Smooth muscle cell (in vitro differentiated cells): ENCODE results near the gene FMN1. TPM values are rescaled to one million over a fixed set of nuclear protein-coding genes. Genes with fewer than 3 reads are reported as not detected.

Experiments
- DNase-seq: peaks from one replicate; lab custom pipeline; 2025; ENCODE audit not compliant: unreplicated experiment; lab: John Stamatoyannopoulos, UW
- H2AFZ ChIP-seq: fragments of 200-600 bp; sonication (generic); 2 replicates; pipeline ENCODE4 v1.6.0; 2016; ENCODE audit warnings: antibody characterized with exemption, low read depth, mild to moderate bottlenecking
- H3F3A ChIP-seq: fragments of 200-600 bp; sonication (generic); 2 replicates; pipeline ENCODE4 v1.6.0; 2017; ENCODE audit warnings: antibody characterized with exemption, low read depth
- H3K27ac ChIP-seq: fragments of 200-600 bp; sonication (generic); 2 replicates; pipeline ENCODE4 v1.5.1; 2016; ENCODE audit warnings: low read depth, mild to moderate bottlenecking
- H3K27me3 ChIP-seq: fragments of 200-600 bp; sonication (generic); 2 replicates; pipeline ENCODE4 v1.6.1; 2016; ENCODE audit warnings: low read depth, mild to moderate bottlenecking
- H3K36me3 ChIP-seq: fragments of 200-600 bp; sonication (generic); 2 replicates; pipeline ENCODE4 v1.5.1; 2016; ENCODE audit warnings: low read depth
- H3K4me1 ChIP-seq: fragments of 200-600 bp; sonication (generic); 2 replicates; pipeline ENCODE4 v1.5.1; 2016; ENCODE audit warnings: low read depth
- H3K4me2 ChIP-seq: fragments of 200-600 bp; sonication (generic); 2 replicates; pipeline ENCODE4 v1.6.0; 2016; ENCODE audit warnings: mild to moderate bottlenecking
- H3K4me3 ChIP-seq: fragments of 200-600 bp; sonication (generic); 2 replicates; pipeline ENCODE4 v1.5.1; 2016; ENCODE audit warnings: mild to moderate bottlenecking
- H3K79me2 ChIP-seq: fragments of 200-600 bp; sonication (generic); 2 replicates; pipeline ENCODE4 v1.6.0; 2016; ENCODE audit warnings: low read depth, mild to moderate bottlenecking
- H3K9ac ChIP-seq: fragments of 200-600 bp; sonication (generic); 2 replicates; pipeline ENCODE4 v1.6.0; 2016; ENCODE audit warnings: low read depth
- H3K9me3 ChIP-seq: fragments of 200-600 bp; sonication (generic); replicated peaks from 2 replicates; pipeline ENCODE4 v1.5.1; 2016; ENCODE audit warnings: low read depth
- H4K20me1 ChIP-seq: fragments of 200-600 bp; sonication (generic); 2 replicates; pipeline ENCODE4 v1.6.0; 2016; ENCODE audit warnings: low read depth
- WGBS: methylation state at CpG from one replicate; pipeline ENCODE4 v1.1.7; 2016; ENCODE audit warnings: low lambda C conversion rate; 5-methylcytosine and 5-hydroxymethylcytosine counted together
- polyA plus RNA-seq: library from polyadenylated mRNA; unstranded; fragments of >200 nt; fragmentation: Nextera tagmentation; extraction: Ambion mirVana; gene quantifications from 2 replicates; pipeline ENCODE4 v1.2.1, GENCODE V29; 2016
- total RNA-seq: library from RNA; depleted of rRNA; stranded (reverse); fragments of >200 nt; gene quantifications from 2 replicates; pipeline ENCODE4 v1.2.3, GENCODE V29; 2014
- TF ChIP-seq, protein P1 (sequence below): fragments of 200-600 bp; sonication (generic); IDR thresholded peaks from 2 replicates; pipeline ENCODE4 v1.5.1; 2017; ENCODE audit warnings: borderline replicate concordance, mild to moderate bottlenecking, antibody characterized with exemption; ENCODE audit not compliant: insufficient read depth, poor library complexity, severe bottlenecking

FMN1 gene
- total and polyA plus RNA-seq, 2 experiments from 2014 or later = 0.08 to 4.0 TPM

DNA sequence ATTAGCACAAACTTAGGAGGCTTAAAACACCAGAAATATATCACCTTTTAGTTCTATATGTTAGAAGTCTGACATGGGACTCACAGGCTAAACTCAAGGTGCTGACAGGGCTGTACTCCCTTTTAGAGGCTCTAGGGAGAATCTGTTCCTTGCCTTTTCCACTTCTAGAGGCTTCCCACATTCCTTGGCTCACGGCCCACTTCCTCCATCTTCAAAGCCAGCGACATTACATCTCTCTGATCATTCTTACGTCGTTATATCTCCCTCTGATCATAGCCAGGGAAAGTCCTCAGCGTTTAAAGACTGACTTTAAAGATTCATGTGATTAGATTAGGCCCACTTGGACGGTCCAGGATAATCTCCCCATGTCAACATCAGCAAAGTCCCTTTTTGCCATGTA, 310.4 kb downstream of the FMN1 start:
- WGBS = 46% methylated on average over 6 of the region's 6 CpGs
- H3K4me2 ChIP-seq = no peak overlapping the region
- H3K27ac ChIP-seq = no peak overlapping the region

DNA sequence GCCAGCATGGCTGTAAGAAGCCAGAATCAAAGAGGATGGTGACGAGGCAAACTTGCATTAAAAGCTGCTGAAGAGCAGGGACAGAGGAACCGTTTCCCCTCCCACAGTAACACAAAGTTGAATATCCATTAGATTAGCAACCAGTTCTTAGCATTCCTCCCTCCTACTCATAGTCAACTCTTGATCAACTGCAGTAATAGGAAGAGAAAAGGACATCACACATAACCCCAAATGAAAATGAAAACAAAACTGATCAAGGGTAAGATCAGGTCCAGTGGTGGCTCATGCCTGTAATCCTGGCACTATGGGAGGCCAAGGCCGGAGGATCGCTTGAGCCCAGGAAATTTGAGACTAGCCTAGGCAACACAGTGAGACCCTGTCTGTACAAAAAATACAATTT, 311.6 kb downstream of the FMN1 start:
- Histone ChIP-seq H4K20me1 (no peaks in the 10 kb centered on the region), H3K4me1 (peaks cover 10% of the 10 kb centered on the region), H3K9ac (no peak overlapping the region), H3K36me3 (no peaks in the 10 kb centered on the region), H2AFZ (peak overlapping the region; percentile 56), H3K4me3 (no peak overlapping the region), H3K27ac (no peak overlapping the region), H3F3A (no peaks in the 10 kb centered on the region), H3K4me2 (peak overlapping the region; percentile 12), H3K9me3 (no peaks in the 10 kb centered on the region), H3K79me2 (no peaks in the 10 kb centered on the region), H3K27me3 (no peaks in the 10 kb centered on the region)
- 56% methylated on average over 4 of the region's 4 CpGs for WGBS
- DNase-seq = no peak
- TF ChIP-seq, protein P1, sequence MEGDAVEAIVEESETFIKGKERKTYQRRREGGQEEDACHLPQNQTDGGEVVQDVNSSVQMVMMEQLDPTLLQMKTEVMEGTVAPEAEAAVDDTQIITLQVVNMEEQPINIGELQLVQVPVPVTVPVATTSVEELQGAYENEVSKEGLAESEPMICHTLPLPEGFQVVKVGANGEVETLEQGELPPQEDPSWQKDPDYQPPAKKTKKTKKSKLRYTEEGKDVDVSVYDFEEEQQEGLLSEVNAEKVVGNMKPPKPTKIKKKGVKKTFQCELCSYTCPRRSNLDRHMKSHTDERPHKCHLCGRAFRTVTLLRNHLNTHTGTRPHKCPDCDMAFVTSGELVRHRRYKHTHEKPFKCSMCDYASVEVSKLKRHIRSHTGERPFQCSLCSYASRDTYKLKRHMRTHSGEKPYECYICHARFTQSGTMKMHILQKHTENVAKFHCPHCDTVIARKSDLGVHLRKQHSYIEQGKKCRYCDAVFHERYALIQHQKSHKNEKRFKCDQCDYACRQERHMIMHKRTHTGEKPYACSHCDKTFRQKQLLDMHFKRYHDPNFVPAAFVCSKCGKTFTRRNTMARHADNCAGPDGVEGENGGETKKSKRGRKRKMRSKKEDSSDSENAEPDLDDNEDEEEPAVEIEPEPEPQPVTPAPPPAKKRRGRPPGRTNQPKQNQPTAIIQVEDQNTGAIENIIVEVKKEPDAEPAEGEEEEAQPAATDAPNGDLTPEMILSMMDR = no peak

More for the DNA sequence above, 310.4 kb downstream of the FMN1 start:
- DNase-seq = no peak
- H2AFZ ChIP-seq = peak overlapping the region; percentile 47
- H3K4me1 ChIP-seq = peaks cover 10% of the 10 kb centered on the region
- H3K9me3 ChIP-seq = no peaks in the 10 kb centered on the region
- no peaks in the 10 kb centered on the region for H3F3A ChIP-seq
- H3K36me3 ChIP-seq = no peaks in the 10 kb centered on the region
- H3K9ac ChIP-seq = no peak overlapping the region
- H3K79me2 ChIP-seq = no peaks in the 10 kb centered on the region
- TF ChIP-seq, protein P1 = no peak
- H3K4me3 ChIP-seq = no peak overlapping the region
- no peaks in the 10 kb centered on the region for H3K27me3 ChIP-seq
- H4K20me1 ChIP-seq = no peaks in the 10 kb centered on the region

DNA sequence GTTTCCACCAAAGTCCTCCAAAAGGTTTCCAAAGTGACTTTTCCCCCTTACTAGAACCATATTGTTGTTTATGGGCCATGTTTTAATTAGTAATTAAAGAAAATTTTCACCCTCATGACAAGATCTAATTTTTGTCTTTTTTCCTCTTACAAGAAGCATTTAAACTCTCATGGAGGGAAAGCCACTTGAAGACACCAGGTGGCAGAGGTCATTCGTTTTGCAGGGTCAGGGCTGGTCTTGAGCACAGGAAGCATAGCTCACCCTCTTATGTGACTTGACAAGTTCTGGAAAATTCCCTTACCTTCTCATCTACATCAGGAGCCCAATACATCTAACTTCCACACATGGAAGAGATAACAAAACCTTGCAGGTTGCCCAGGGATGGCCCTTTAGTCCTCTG, 313.0 kb downstream of the FMN1 start:
- Histone ChIP-seq H3F3A (no peaks in the 10 kb centered on the region), H4K20me1 (no peaks in the 10 kb centered on the region), H3K27ac (no peak overlapping the region), H3K4me1 (peaks cover 2% of the 10 kb centered on the region), H3K27me3 (no peaks in the 10 kb centered on the region), H3K9ac (no peak overlapping the region), H3K9me3 (no peaks in the 10 kb centered on the region), H3K79me2 (no peaks in the 10 kb centered on the region), H2AFZ (no peak overlapping the region), H3K4me2 (no peak overlapping the region), H3K4me3 (no peak overlapping the region), H3K36me3 (no peaks in the 10 kb centered on the region)
- no peak for DNase-seq
- WGBS = 92% methylated on average over 1 of the region's 1 CpG
- TF ChIP-seq, protein P1 = no peak

DNA sequence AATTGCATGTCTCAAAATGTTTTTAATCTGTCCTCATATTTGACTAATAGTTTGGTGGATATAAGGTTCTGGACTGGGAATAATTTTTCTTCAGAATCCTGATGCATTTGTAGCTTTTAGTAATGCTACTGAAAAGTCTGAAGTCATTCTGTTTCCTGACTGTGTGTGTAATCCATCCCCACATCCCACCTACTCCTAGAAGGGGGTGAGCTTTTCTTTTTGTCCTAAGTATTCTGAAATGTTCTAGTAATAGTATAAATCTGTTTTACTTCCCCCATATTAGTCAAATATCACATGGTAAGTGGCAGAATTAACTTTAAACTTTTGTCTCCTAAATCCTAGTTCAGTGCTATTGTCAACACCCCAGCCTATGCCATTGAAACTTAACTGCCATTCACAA, 313.9 kb downstream of the FMN1 start:
- Histone ChIP-seq H3K9ac (no peak overlapping the region), H3K27ac (no peak overlapping the region), H2AFZ (peak overlapping the region; percentile 27)

More for the DNA sequence above, 313.9 kb downstream of the FMN1 start:
- Histone ChIP-seq H3K79me2 (no peaks in the 10 kb centered on the region), H3K9me3 (no peaks in the 10 kb centered on the region), H3F3A (no peaks in the 10 kb centered on the region), H3K27me3 (no peaks in the 10 kb centered on the region), H3K36me3 (no peaks in the 10 kb centered on the region), H3K4me2 (no peak overlapping the region), H3K4me1 (no peaks in the 10 kb centered on the region), H4K20me1 (no peaks in the 10 kb centered on the region), H3K4me3 (no peak overlapping the region)
- DNase-seq = no peak
- TF ChIP-seq, protein P1 = no peak
